H1 (cell line): ENCODE results near the gene ASPG.

ENCODE experiments used
- BACH1 ChIP-seq: IDR thresholded peaks from 2 replicates; pipeline ENCODE4 v1.6.1; 2012; ENCODE audit warnings: low read length, improper control_type of control experiment
- CHD2 ChIP-seq: IDR thresholded peaks from 2 replicates; pipeline ENCODE4 v1.6.1; 2012; ENCODE audit warnings: low read length, improper control_type of control experiment
- EZH2 ChIP-seq: fragments of 200-600 bp; sonication (generic); IDR thresholded peaks from 2 replicates; pipeline ENCODE4 v1.7.1; 2012; ENCODE audit warnings: low read depth, mild to moderate bottlenecking, moderate library complexity, low read length, inconsistent platforms; ENCODE audit not compliant: severe bottlenecking
- GABPA ChIP-seq: IDR thresholded peaks from 2 replicates; pipeline ENCODE4 v1.6.1; 2011; ENCODE audit warnings: mild to moderate bottlenecking, low read length, moderate library complexity, borderline replicate concordance; ENCODE audit not compliant: insufficient read depth
- JUN ChIP-seq: IDR thresholded peaks from 2 replicates; pipeline ENCODE4 v1.6.1; 2011; ENCODE audit warnings: low read depth, mild to moderate bottlenecking, improper control_type of control experiment, low read length
- POLR2AphosphoS5 ChIP-seq: IDR thresholded peaks from 2 replicates; pipeline ENCODE4 v1.6.1; 2011; ENCODE audit warnings: low read depth, low read length
- RAD21 ChIP-seq, 2 experiments: IDR thresholded peaks in 1 of 2; conservative IDR thresholded peaks in 1 of 2; 2 replicates each; pipeline ENCODE4 v1.6.1; 2011; ENCODE audit warnings: low read depth in 2 of 2, low read length in 2 of 2, improper control_type of control experiment in 1 of 2, inconsistent platforms in 1 of 2, mild to moderate bottlenecking in 1 of 2, moderate library complexity in 1 of 2
- RFX5 ChIP-seq: IDR thresholded peaks from 2 replicates; pipeline ENCODE4 v1.6.1; 2011; ENCODE audit warnings: low read depth, low read length, improper control_type of control experiment, borderline replicate concordance
- RXRA ChIP-seq: IDR thresholded peaks from 2 replicates; pipeline ENCODE4 v1.6.1; 2011; ENCODE audit warnings: low read depth, mild to moderate bottlenecking, low read length, moderate library complexity; ENCODE audit not compliant: insufficient read depth
- YY1 ChIP-seq: IDR thresholded peaks from 2 replicates; pipeline ENCODE4 v1.6.1; 2011; ENCODE audit warnings: low read depth, mild to moderate bottlenecking, low read length
- TF ChIP-seq, protein P1 (sequence below), 3 experiments: IDR thresholded peaks; 1 replicate in 2 of 3; 2 replicates in 1 of 3; pipeline versions ENCODE4 v1.5.1 to v1.6.1; 2011; ENCODE audit warnings: low read length in 3 of 3, mild to moderate bottlenecking in 3 of 3, inconsistent platforms in 2 of 3, low read depth in 1 of 3, moderate library complexity in 1 of 3; ENCODE audit not compliant: insufficient read depth in 1 of 3; ENCODE audit errors: control extremely low read depth in 1 of 3
- TF ChIP-seq, protein P2 (sequence below): IDR thresholded peaks from 2 replicates; pipeline ENCODE4 v1.6.1; 2011; ENCODE audit warnings: low read depth, mild to moderate bottlenecking, low read length; ENCODE audit not compliant: insufficient read depth
- TF ChIP-seq, protein P3 (sequence below): IDR thresholded peaks from 2 replicates; pipeline ENCODE4 v1.6.1; 2012; ENCODE audit warnings: inconsistent platforms

DNA sequence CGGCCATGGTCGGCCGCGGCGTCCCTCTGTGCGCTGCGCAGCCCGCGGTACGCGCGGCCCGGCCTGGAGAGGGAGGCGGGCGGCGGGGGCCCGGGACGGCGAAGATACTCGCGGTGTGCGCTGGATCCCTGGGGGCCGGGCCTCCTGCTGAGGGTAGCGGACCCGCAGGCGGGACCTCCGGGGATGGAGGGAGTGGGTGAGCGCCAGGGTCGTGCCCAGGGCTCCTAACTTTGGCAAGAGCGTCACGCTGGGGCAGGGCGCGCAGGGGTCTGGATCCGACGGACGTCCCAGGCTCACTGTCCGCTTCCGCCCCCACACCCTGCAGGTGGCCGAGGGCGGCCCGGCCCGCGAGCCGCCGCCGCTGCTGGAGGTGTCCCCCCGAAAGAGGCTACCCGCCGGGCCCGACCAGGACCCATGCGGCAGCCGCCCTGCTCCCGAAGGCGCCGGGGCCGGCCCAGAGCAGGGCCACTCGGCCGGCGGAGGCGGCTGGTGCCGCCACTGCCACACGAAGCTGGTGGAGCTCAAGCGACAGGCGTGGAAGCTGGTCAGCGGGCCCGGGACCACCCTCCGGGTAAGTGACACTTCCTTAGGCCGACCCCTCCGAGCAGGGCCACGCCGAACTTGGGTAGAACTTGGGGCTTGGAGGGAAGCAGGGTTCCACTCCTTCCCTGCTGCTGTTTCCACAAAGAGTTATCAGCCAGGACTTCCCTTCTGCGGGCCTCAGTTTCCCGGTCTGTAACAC lies 53.4 kb downstream of the ASPG start:
- TF ChIP-seq, protein P1, sequence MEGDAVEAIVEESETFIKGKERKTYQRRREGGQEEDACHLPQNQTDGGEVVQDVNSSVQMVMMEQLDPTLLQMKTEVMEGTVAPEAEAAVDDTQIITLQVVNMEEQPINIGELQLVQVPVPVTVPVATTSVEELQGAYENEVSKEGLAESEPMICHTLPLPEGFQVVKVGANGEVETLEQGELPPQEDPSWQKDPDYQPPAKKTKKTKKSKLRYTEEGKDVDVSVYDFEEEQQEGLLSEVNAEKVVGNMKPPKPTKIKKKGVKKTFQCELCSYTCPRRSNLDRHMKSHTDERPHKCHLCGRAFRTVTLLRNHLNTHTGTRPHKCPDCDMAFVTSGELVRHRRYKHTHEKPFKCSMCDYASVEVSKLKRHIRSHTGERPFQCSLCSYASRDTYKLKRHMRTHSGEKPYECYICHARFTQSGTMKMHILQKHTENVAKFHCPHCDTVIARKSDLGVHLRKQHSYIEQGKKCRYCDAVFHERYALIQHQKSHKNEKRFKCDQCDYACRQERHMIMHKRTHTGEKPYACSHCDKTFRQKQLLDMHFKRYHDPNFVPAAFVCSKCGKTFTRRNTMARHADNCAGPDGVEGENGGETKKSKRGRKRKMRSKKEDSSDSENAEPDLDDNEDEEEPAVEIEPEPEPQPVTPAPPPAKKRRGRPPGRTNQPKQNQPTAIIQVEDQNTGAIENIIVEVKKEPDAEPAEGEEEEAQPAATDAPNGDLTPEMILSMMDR (IDR thresholded peaks at IDR 0.05; ENCODE audit: control extremely low read depth in 1 of 3, insufficient read depth in 1 of 3, low read depth in 1 of 3, low read length in 3 of 3) = no peak
- TF ChIP-seq RXRA = no peak
- no peak for TF ChIP-seq CHD2
- TF ChIP-seq EZH2 = peak; percentile 24
- TF ChIP-seq, protein P2, sequence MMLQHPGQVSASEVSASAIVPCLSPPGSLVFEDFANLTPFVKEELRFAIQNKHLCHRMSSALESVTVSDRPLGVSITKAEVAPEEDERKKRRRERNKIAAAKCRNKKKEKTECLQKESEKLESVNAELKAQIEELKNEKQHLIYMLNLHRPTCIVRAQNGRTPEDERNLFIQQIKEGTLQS = no peak
- no peak for TF ChIP-seq GABPA
- TF ChIP-seq POLR2AphosphoS5 = no peak
- no peak for TF ChIP-seq RAD21 (IDR thresholded peaks at IDR 0.05 in 1 of 2, conservative IDR thresholded peaks at IDR 0.05 in 1 of 2; ENCODE audit: low read depth in 2 of 2, low read length in 2 of 2)
- no peak for TF ChIP-seq RFX5
- no peak for TF ChIP-seq JUN
- TF ChIP-seq, protein P3, sequence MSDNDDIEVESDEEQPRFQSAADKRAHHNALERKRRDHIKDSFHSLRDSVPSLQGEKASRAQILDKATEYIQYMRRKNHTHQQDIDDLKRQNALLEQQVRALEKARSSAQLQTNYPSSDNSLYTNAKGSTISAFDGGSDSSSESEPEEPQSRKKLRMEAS = no peak
- TF ChIP-seq BACH1 = no peak
- no peak for TF ChIP-seq YY1
